ENCODE results near the gene SF3B4.
A peak's percentile ranks its signal among the peaks of the same experiment; 100 is the strongest.

The SF3B4 gene

DNA sequence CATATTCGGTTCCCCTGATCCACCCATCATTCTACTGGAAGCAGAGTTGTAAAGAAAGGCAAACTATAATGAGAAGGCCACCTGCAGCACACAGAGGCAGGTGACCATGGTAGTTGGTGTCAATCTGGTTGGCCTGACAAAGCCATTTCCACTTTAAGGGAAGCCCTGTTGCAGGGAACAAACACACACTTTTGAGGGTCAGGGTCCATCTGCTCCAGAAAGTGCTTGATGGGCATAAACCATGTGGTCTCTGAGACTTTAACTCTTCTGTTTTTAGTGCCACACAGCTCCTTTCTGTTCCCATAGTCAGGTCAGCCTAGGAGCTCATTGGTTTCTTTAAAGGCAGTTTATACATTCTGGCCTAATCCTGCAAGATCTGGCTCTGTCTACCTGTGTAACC lies 45.7 kb downstream of the SF3B4 start:
- DNase-seq: no peak
- Histone ChIP-seq H3K4me1 (ENCODE audit: insufficient read depth, low read length) (peaks cover 9% of the 10 kb centered on the region), H3K27me3 (ENCODE audit: insufficient read depth, low read length, poor library complexity) (no peaks in the 10 kb centered on the region), H3K9ac (ENCODE audit: low read depth, low read length) (no peak overlapping the region), H2AFZ (ENCODE audit: low read depth, low read length) (no peak overlapping the region), H3K36me3 (ENCODE audit: insufficient read depth, low read length) (no peaks in the 10 kb centered on the region), H3K9me3 (ENCODE audit: insufficient read depth, low read length, severe bottlenecking) (no peaks in the 10 kb centered on the region), H4K20me1 (ENCODE audit: insufficient read depth, low read length) (no peaks in the 10 kb centered on the region), H3K79me2 (ENCODE audit: insufficient read depth, low read length) (no peaks in the 10 kb centered on the region), H3K27ac (ENCODE audit: low read length) (no peak overlapping the region), H3K4me3 (ENCODE audit: low read depth in 1 of 2, low read length in 2 of 2) (no peak overlapping the region), H3K4me2 (ENCODE audit: insufficient read depth, low read length) (no peak overlapping the region)
- no peak for ATAC-seq (ENCODE audit: insufficient read depth, low read depth)
- TF ChIP-seq, protein P1, sequence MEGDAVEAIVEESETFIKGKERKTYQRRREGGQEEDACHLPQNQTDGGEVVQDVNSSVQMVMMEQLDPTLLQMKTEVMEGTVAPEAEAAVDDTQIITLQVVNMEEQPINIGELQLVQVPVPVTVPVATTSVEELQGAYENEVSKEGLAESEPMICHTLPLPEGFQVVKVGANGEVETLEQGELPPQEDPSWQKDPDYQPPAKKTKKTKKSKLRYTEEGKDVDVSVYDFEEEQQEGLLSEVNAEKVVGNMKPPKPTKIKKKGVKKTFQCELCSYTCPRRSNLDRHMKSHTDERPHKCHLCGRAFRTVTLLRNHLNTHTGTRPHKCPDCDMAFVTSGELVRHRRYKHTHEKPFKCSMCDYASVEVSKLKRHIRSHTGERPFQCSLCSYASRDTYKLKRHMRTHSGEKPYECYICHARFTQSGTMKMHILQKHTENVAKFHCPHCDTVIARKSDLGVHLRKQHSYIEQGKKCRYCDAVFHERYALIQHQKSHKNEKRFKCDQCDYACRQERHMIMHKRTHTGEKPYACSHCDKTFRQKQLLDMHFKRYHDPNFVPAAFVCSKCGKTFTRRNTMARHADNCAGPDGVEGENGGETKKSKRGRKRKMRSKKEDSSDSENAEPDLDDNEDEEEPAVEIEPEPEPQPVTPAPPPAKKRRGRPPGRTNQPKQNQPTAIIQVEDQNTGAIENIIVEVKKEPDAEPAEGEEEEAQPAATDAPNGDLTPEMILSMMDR (IDR thresholded peaks at IDR 0.05; ENCODE audit: borderline replicate concordance, extremely low read depth, low read length, poor library complexity, severe bottlenecking): no peak
- no peak for TF ChIP-seq EZH2 (IDR thresholded peaks at IDR 0.05; ENCODE audit: borderline replicate concordance, low read depth, low read length, severe bottlenecking)

DNA sequence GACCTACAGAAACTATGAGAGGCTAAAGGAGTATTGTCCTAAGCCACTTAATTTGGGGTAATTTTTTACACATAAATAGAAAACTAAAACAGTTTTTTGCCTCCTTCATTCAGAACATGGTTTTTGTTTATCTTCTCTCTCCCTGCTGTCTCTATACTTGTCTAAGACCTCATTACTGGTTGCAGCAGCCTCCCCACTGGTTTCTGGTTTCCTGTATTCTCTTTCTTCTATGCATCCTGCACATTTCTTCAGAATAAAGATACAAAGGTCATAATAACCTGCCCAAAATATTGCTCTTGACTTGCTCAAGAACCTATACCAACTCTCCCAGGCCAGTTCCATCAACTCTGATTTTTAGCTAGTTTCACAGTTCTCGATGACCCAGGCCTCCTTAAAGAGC lies 48.0 kb downstream of the SF3B4 start:
- H3K4me1 ChIP-seq (ENCODE audit: insufficient read depth, low read length): peaks cover 9% of the 10 kb centered on the region
- H3K79me2 ChIP-seq (ENCODE audit: insufficient read depth, low read length): no peaks in the 10 kb centered on the region
- H3K27me3 ChIP-seq (ENCODE audit: insufficient read depth, low read length, poor library complexity): no peaks in the 10 kb centered on the region
- no peak overlapping the region; the same call in 1 of the 2 replicates for H3K27ac ChIP-seq (ENCODE audit: low read length)
- no peak overlapping the region for H3K9ac ChIP-seq (ENCODE audit: low read depth, low read length)
- H2AFZ ChIP-seq (ENCODE audit: low read depth, low read length): no peak overlapping the region
- H3K9me3 ChIP-seq (ENCODE audit: insufficient read depth, low read length, severe bottlenecking): no peaks in the 10 kb centered on the region
- ATAC-seq (ENCODE audit: insufficient read depth, low read depth) (peak; percentile 66; the same call in 2 of the 3 replicates), DNase-seq (no peak)
- H3K4me2 ChIP-seq (ENCODE audit: insufficient read depth, low read length): no peak overlapping the region
- no peaks in the 10 kb centered on the region for H4K20me1 ChIP-seq (ENCODE audit: insufficient read depth, low read length)
- TF ChIP-seq EZH2 (IDR thresholded peaks at IDR 0.05; ENCODE audit: borderline replicate concordance, low read depth, low read length, severe bottlenecking): no peak
- TF ChIP-seq, protein P1 (IDR thresholded peaks at IDR 0.05; ENCODE audit: borderline replicate concordance, extremely low read depth, low read length, poor library complexity, severe bottlenecking): no peak
- H3K36me3 ChIP-seq (ENCODE audit: insufficient read depth, low read length): no peaks in the 10 kb centered on the region
- H3K4me3 ChIP-seq (ENCODE audit: low read depth in 1 of 2, low read length in 2 of 2): no peak overlapping the region

DNA sequence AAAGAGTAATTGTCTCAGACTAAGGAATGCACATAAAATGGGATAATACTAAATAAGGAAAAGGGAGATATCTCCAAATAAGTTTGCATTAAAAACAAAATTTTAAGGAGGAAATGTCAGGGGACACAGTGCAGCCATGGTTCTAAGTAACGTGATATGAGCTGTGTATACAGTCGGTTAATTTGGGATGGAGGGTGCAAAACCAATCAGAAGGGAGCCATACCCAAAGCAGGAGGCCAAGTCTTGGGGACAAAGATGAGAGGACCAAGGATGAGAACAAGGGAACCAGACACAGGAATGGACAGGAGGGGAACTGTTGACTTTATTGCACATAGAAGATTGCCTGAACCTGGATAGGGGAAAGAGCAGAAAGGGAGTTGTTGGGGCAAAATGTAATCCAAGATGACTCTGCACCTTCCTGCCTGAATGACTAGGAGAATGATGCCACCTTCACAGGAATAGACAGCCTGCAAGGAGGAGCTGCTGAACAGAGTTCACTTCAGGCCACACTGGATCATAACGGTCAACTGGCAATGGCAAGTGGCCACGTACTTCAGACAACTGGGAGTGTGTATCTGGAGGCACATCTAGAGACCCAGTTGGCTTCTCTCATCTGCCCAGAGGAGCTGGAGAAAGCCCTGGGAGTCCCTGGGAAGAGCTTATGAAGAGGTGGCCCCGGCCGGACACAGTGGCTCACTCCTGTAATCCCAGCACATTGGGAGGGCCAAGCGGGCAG lies 50.2 kb downstream of the SF3B4 start:
- Histone ChIP-seq H3K27ac (ENCODE audit: low read length) (no peak overlapping the region), H2AFZ (ENCODE audit: low read depth, low read length) (no peak overlapping the region), H3K79me2 (ENCODE audit: insufficient read depth, low read length) (no peaks in the 10 kb centered on the region), H3K9me3 (ENCODE audit: insufficient read depth, low read length, severe bottlenecking) (no peaks in the 10 kb centered on the region), H3K4me3 (ENCODE audit: low read depth in 1 of 2, low read length in 2 of 2) (no peak overlapping the region), H3K36me3 (ENCODE audit: insufficient read depth, low read length) (no peaks in the 10 kb centered on the region), H3K9ac (ENCODE audit: low read depth, low read length) (no peak overlapping the region), H3K4me1 (ENCODE audit: insufficient read depth, low read length) (peaks cover 9% of the 10 kb centered on the region), H4K20me1 (ENCODE audit: insufficient read depth, low read length) (no peaks in the 10 kb centered on the region), H3K4me2 (ENCODE audit: insufficient read depth, low read length) (no peak overlapping the region), H3K27me3 (ENCODE audit: insufficient read depth, low read length, poor library complexity) (no peaks in the 10 kb centered on the region)
- ATAC-seq (ENCODE audit: insufficient read depth, low read depth): no peak
- DNase-seq: no peak
- TF ChIP-seq, protein P1 (IDR thresholded peaks at IDR 0.05; ENCODE audit: borderline replicate concordance, extremely low read depth, low read length, poor library complexity, severe bottlenecking): no peak

All from DND-41 (cell line).